Spleen (tissue), 11 donors: ENCODE data around the gene TMEM209. TPM values are rescaled to one million over a fixed set of nuclear protein-coding genes. Genes with fewer than 3 reads are reported as not detected.

Experiments
- DNase-seq: peaks from one replicate; pipeline ENCODE4 v3.0.0-alpha.2; 2020
- H3K27ac ChIP-seq, 8 donors: fragments of 200-600 bp; sonication (generic) in 7 of 8; 1 replicate in 4 of 8; 2 replicates in 4 of 8; pipeline versions ENCODE4 v1.5.0 to v1.8.0; 2016 to 2021; ENCODE audit warnings: inconsistent platforms in 4 of 8, mild to moderate bottlenecking in 4 of 8, moderate library complexity in 1 of 8
- H3K27me3 ChIP-seq, 7 donors: fragments of 200-600 bp; sonication (generic) in 6 of 7; replicated peaks in 1 of 7; 1 replicate in 4 of 7; 2 replicates in 3 of 7; pipeline versions ENCODE4 v1.5.0 to v1.8.0; 2016 to 2021; ENCODE audit warnings: inconsistent platforms in 3 of 7, mild to moderate bottlenecking in 1 of 7
- H3K36me3 ChIP-seq, 6 donors: fragments of 200-600 bp; sonication (generic) in 5 of 6; 1 replicate in 4 of 6; 2 replicates in 2 of 6; pipeline versions ENCODE4 v1.5.0 to v1.8.0; 2016 to 2021; ENCODE audit warnings: inconsistent platforms in 2 of 6
- H3K4me1 ChIP-seq, 6 donors: fragments of 200-600 bp; sonication (generic) in 5 of 6; 1 replicate in 3 of 6; 2 replicates in 3 of 6; pipeline versions ENCODE4 v1.5.0 to v1.8.0; 2016 to 2021; ENCODE audit warnings: inconsistent platforms in 3 of 6
- H3K4me3 ChIP-seq, 8 donors: fragments of 200-600 bp; sonication (generic) in 7 of 8; 1 replicate in 4 of 8; 2 replicates in 4 of 8; pipeline versions ENCODE4 v1.5.0 to v1.8.0; 2016 to 2021; ENCODE audit warnings: inconsistent platforms in 4 of 8, mild to moderate bottlenecking in 4 of 8, moderate library complexity in 2 of 8
- H3K9me3 ChIP-seq, 8 donors: fragments of 200-600 bp; sonication (generic) in 7 of 8; 1 replicate in 4 of 8; 2 replicates in 4 of 8; pipeline versions ENCODE4 v1.5.0 to v1.8.0; 2016 to 2021; ENCODE audit warnings: inconsistent platforms in 4 of 8
- CTCF ChIP-seq, 11 experiments: fragments of 200-600 bp in 7 of 11; fragments of 450-650 bp in 4 of 11; sonication (generic) in 4 of 11; IDR thresholded peaks in 8 of 11; conservative IDR thresholded peaks in 3 of 11; 1 replicate in 7 of 11; 2 replicates in 4 of 11; pipeline versions ENCODE4 v1.4.0 to v1.8.0; 2016 to 2021; ENCODE audit warnings: antibody characterized with exemption in 11 of 11, inconsistent platforms in 4 of 11, mild to moderate bottlenecking in 1 of 11
- POLR2A ChIP-seq, 3 donors: fragments of 450-650 bp; IDR thresholded peaks; one replicate each; pipeline ENCODE4 v1.5.1; 2017; ENCODE audit warnings: antibody characterized with exemption in 3 of 3, mild to moderate bottlenecking in 1 of 3
- POLR2AphosphoS5 ChIP-seq, 3 donors: sonication (generic); formaldehyde crosslinking; IDR thresholded peaks; one replicate each; pipeline ENCODE4 v1.5.1; 2017; ENCODE audit warnings: antibody characterized with exemption in 3 of 3
- WGBS, 5 donors: extraction: QIAGEN DNeasy Blood & Tissue Kit in 3 of 5; methylation state at CpG; one replicate each; pipeline versions ENCODE4 v1.1.5 to v1.1.7; 2013 to 2018; 5-methylcytosine and 5-hydroxymethylcytosine counted together
- intact Hi-C: fragments of 100-400 bp; cut with DNase I; formaldehyde crosslinking; loops from one replicate; pipeline ENCODE4 v1.15.0; 2023; ENCODE audit warnings: low total_unique reads
- polyA plus RNA-seq, 3 donors: library from polyadenylated mRNA; stranded (reverse); fragments of 200-250 nt; gene quantifications; one replicate each; pipeline ENCODE4 v1.2.1, GENCODE V29; 2013
- total RNA-seq, 7 donors: library from RNA; depleted of rRNA in 3 of 7; stranded (reverse); fragments of >200 nt in 3 of 7; fragmentation: NEBNext Ultra II Directional in 4 of 7; extraction: Animal tissue kit (Norgen Biotek cat#: 25700) in 4 of 7; gene quantifications; one replicate each; pipeline versions ENCODE4 v1.1.0 to v1.2.1, GENCODE V29; 2016 to 2021
- donor health status: healthy with polysubstance abuse.
- donor health status: DM: no; HTN: no; CAD: no; lungs with moderate emphysema.
- donor health status: DM: no; HTN: no; CAD: no.
- donor health status: Bipolar disorder and iron deficiency.
- donor health status: healthy.
- donor health status: DM: no; HTN: no; CAD: no.
- donor health status: DM: yes; HTN: yes; CAD: no.

TMEM209 gene
- total and polyA plus RNA-seq, 10 donors, result 5.9 to 25.4 (median 17.4) TPM

GRCh38 chr7:130208516-130208915, 3.3 kb upstream of the TMEM209 start:
- Histone ChIP-seq H3K4me1 (peaks cover 0 to 22% (median 14%) of the 10 kb centered on the region in 6 donors), H3K27me3 (peaks cover 0 to 3% (median 0%) of the 10 kb centered on the region in 7 donors), H3K36me3 (peaks cover 0 to 5% (median 0%) of the 10 kb centered on the region in 6 donors), H3K27ac (no peak overlapping the region), H3K4me3 (no peak overlapping the region), H3K9me3 (no peaks in the 10 kb centered on the region)
- no peak for DNase-seq
- 85 to 90% (median 88%) methylated on average over 2 of the region's 2 CpGs for WGBS, 5 donors
- TF ChIP-seq POLR2A (IDR thresholded peaks at IDR 0.05), result no peak
- TF ChIP-seq CTCF (IDR thresholded peaks at IDR 0.05 in 8 of 11, conservative IDR thresholded peaks at IDR 0.05 in 3 of 11), result no peak
- TF ChIP-seq POLR2AphosphoS5 (IDR thresholded peaks at IDR 0.05), result no peak
- intact Hi-C loops, result no loop called here

DNA sequence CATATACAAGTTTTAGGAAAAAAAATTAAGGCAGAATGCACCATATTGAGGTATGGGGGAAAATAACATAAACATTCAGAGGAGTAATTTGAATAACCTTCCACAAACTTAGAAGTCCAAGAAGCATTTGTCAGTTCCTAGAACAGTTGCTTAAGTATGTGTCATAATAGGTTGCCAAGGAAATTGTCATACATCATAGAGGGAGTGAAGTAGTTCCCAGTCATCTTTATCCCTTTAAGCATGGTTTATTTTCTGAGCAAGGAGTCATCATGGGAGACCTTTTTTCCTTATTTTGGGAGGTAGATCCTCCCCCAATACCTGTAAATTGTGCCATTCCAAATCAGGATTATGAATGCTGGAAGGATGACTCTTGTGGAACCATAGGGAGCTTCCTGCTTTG, 2.4 kb upstream of the TMEM209 start, which contains the start of gene SSMEM1:
SSMEM1 (plus strand) TSS at position 219 of the 400 bp plus-strand sequence; CDS start at position 270, 51 bp downstream.
- Histone ChIP-seq H3K36me3 (peaks cover 0 to 13% (median 8%) of the 10 kb centered on the region in 6 donors), H3K4me3 (no peak within 1 kb of the TSS), H3K27me3 (peaks cover 0 to 3% (median 0%) of the 10 kb centered on the region in 7 donors), H3K9me3 (no peaks in the 10 kb centered on the region), H3K4me1 (peaks cover 0 to 29% (median 17%) of the 10 kb centered on the region in 6 donors), H3K27ac (no peak within 1 kb of the TSS)
- no peak for TF ChIP-seq POLR2AphosphoS5 (IDR thresholded peaks at IDR 0.05)
- TF ChIP-seq CTCF (IDR thresholded peaks at IDR 0.05 in 8 of 11, conservative IDR thresholded peaks at IDR 0.05 in 3 of 11), result no peak
- TF ChIP-seq POLR2A (IDR thresholded peaks at IDR 0.05), result no peak
- DNase-seq, result no peak
- intact Hi-C loops, result no loop called here

DNA sequence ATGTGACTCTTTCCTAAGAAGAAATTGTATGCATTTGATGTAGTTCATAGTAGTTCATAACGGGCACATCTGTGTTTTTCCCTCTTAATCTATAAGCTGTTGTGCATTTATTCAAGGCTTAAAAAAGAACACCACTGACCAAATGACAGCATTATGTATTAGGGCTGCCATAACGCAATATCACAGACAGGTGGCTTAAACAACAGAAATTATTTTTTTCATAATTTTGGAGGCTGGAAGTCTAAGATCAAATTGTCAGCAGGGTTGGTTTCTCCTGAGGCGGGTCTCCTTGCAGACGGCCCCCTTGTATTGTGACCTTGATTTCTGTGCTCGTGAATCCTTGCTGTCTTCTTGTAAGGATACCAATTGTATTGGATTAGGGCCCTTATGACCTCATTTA, 1.8 kb upstream of the TMEM209 start:
- DNase-seq, result no peak
- Histone ChIP-seq H3K4me3 (no peak overlapping the region), H3K27ac (no peak overlapping the region), H3K36me3 (peaks cover 0 to 20% (median 13%) of the 10 kb centered on the region in 6 donors), H3K9me3 (no peaks in the 10 kb centered on the region), H3K4me1 (peaks cover 0 to 29% (median 17%) of the 10 kb centered on the region in 6 donors), H3K27me3 (peaks cover 0 to 3% (median 0%) of the 10 kb centered on the region in 7 donors)
- TF ChIP-seq POLR2A (IDR thresholded peaks at IDR 0.05) (no peak), CTCF (IDR thresholded peaks at IDR 0.05 in 8 of 11, conservative IDR thresholded peaks at IDR 0.05 in 3 of 11) (no peak), POLR2AphosphoS5 (IDR thresholded peaks at IDR 0.05) (no peak)
- intact Hi-C loops, result no loop called here
- 85 to 93% (median 89%) methylated on average over 5 of the region's 5 CpGs for WGBS, 5 donors

GRCh38 chr7:130201796-130202195, 3.4 kb downstream of the TMEM209 start:
- Histone ChIP-seq H3K27me3 (no peaks in the 10 kb centered on the region), H3K4me3 (no peak overlapping the region), H3K27ac (no peak overlapping the region), H3K36me3 (peaks cover 0 to 72% (median 45%) of the 10 kb centered on the region in 6 donors), H3K9me3 (no peaks in the 10 kb centered on the region), H3K4me1 (peaks cover 0 to 45% (median 17%) of the 10 kb centered on the region in 6 donors)
- TF ChIP-seq POLR2A (IDR thresholded peaks at IDR 0.05) (no peak), CTCF (IDR thresholded peaks at IDR 0.05 in 8 of 11, conservative IDR thresholded peaks at IDR 0.05 in 3 of 11) (no peak), POLR2AphosphoS5 (IDR thresholded peaks at IDR 0.05) (no peak)
- no peak for DNase-seq
- WGBS, 5 donors, result 79 to 88% (median 84%) methylated on average over 7 of the region's 7 CpGs
- intact Hi-C loops, result no loop called here
